D341Med (cell line): ENCODE measurements around the gene CYTH1.
A peak's percentile ranks its signal among the peaks of the same experiment; 100 is the strongest.

ENCODE experiments used
- DNase-seq: peaks from one replicate; pipeline ENCODE4 v3.0.0; 2012; ENCODE audit warnings: low spot score

The CYTH1 gene

GRCh38 chr17:78781893-78782304 lies at the start of gene CYTH1:
TSS of gene CYTH1 (minus strand) at chr17:78782273. CDS start at chr17:78782223, 50 bp downstream.
- DNase-seq, result peak; percentile 58

- DNase-seq, result no peak
Measured at GRCh38 chr17:78829477-78829876, 47.4 kb upstream of the CYTH1 start.

GRCh38 chr17:78828470-78829185 lies 46.6 kb upstream of the CYTH1 start:
- peak; percentile 75 for DNase-seq

GRCh38 chr17:78826836-78827509 lies 44.9 kb upstream of the CYTH1 start:
- DNase-seq, result peak; percentile 30

DNA sequence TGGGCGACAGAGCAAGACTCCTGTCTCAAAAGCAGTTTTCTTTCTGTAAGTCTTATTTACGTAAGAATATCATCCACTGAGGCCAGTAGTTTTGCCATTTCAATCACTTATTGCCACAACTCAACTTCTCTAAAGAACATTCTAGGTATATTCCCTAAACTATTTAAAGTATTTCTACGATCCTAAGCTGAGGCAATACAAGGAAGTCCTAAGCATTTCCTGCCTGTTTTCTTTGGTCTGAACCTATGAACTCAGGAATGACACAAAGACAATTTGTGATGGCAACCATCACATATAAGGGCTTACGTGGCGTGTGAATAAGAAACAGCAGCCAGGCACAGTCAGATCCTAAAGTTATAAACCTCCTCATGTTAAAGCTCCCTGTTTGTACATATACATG lies 44.3 kb upstream of the CYTH1 start:
- DNase-seq, result no peak

DNA sequence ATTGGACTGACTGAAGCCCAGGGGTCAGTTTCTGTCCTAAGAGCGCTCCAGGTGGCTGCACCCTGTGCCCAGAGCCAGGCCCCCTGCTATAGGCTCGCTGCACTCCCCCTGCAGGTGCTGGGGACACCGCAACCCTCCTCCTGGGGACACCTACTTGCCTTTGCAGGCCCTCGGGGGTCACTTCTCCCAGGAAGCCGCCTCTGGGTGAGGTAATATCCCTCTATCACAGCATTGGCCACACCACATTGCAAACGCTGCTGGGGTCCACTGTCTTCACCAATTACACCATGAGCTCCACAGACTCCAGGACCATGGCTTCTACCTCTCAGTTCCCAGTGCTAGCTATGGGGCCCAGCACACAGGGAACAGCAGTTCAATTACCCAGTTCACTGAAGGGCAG lies 43.6 kb upstream of the CYTH1 start:
- peak; percentile 29 for DNase-seq

DNA sequence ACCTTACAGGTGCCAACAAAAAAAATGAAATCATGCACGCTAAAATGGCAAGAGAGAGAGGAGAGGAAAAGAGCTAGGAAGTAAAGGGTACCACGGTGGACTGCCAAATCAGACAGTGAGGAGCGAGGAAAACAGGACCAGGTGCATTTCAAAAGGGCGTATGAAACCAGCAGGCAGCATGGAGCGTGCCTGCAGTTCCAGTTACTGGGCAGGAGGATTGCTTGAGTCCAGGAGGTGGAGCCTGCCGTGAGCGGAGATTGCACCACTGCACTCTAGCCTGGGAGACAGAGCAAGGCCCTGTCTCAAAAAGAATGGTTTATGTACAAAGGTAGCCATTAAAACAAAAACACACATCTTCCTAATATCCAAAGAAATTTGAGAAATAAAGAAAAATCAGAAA lies 42.2 kb upstream of the CYTH1 start:
- DNase-seq, result no peak

- DNase-seq, result peak; percentile 25
Measured at GRCh38 chr17:78823282-78824046, 41.4 kb upstream of the CYTH1 start.

DNA sequence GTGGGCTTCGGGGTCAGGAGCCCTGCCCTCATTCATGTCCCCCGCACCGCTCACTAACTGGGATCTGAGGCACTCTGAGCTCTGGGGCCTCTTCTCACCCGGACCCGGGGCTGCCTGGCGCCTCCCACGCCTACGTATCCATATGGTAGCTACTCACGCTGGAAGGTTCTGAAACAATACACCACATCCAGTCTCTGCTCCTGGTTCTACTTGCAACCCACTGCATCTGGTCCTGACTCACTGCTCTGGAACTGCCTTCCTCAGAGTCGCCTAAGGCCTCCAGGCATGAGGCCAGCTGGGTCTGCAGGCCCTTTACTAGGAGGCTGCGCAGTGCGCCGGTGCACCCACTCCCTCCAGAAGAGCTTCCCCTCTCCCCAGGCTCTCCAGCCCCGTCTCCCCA lies 40.5 kb upstream of the CYTH1 start:
- peak; percentile 42 for DNase-seq

DNA sequence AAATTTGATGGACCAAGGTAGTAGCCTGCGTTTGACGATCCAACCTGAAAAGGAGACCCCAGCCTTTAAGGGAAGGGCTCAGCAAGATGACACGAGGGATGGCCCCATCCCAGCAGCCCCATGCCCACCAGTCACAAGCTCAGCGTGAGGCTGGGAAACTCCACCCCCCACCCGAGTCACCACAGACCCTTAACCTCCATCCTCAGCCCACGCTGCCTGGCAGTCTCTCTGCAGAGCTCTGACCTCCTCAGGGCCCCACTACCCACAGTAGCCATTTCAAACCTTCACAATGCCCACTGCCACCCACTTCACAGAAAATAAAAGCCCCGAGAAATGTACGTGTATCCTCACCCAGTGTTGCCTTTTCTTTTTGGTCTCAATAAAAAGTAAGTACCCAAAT lies 39.9 kb upstream of the CYTH1 start:
- peak; percentile 31 for DNase-seq

GRCh38 chr17:78820841-78821240 lies 38.8 kb upstream of the CYTH1 start:
- DNase-seq, result peak; percentile 35

- peak; percentile 37 for DNase-seq
Measured at GRCh38 chr17:78819806-78820792, 38.0 kb upstream of the CYTH1 start.

DNA sequence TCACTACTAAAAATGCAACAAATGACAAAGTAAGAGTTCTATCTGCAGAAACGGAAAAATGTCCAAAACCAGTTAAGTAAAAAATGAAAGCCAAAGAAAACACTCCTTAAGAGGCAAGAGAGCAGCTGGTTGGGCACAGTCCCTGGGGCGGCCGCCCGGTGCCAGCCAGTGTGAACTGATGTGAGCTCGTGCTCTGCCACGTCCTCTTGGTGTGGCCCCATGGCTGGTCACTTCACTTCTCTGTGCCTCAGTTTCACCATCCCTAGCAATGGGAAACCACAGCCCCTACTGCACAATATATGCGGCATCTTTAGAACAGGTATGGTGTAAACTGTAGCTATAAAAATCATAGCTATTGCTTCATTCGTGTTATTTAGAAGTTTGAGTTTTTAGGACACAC lies 37.3 kb upstream of the CYTH1 start:
- peak; percentile 34 for DNase-seq

GRCh38 chr17:78818932-78819331 lies 36.9 kb upstream of the CYTH1 start:
- DNase-seq, result no peak

- DNase-seq, result no peak
Measured at GRCh38 chr17:78818152-78818846, 36.2 kb upstream of the CYTH1 start.

- DNase-seq, result no peak
Measured at GRCh38 chr17:78817123-78817522, 35.0 kb upstream of the CYTH1 start.

DNA sequence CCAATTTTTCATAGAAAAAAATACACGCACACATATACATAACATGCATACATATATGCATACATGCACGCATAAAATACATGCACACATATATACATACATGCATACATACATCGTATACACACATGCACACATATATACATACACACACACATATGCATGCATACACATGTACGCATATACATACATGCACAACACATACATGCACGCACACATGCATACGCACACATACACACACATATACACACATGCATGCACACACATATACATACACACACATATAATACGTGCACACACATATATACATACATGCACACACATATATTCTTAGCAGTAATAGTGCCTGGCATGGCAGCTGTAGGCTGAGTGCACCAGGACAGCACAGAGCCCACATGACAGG lies 33.6 kb upstream of the CYTH1 start:
- DNase-seq, result no peak

- peak; percentile 31 for DNase-seq
Measured at GRCh38 chr17:78812855-78813254, 30.8 kb upstream of the CYTH1 start.

DNA sequence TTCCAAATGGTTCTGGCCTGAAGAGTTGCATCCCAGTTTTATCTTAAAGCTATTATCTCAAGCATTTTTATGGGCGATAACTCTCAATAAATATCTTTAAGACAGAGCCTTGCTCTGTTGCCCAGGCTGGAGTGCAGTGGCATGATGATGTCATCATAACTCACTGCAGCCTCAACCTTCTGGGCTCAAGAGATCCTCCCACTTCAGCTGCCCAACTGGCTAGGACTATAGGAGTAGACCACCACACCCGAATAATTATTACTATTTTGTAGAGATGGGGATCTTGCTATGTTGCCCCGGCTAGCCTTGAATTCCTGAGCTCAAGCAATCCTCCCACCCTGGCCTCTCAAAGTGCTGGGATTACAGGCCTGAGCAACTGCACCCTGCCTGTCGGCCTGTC lies 26.1 kb upstream of the CYTH1 start:
- DNase-seq, result no peak

- no peak for DNase-seq
Measured at GRCh38 chr17:78806451-78806850, 24.4 kb upstream of the CYTH1 start.

DNA sequence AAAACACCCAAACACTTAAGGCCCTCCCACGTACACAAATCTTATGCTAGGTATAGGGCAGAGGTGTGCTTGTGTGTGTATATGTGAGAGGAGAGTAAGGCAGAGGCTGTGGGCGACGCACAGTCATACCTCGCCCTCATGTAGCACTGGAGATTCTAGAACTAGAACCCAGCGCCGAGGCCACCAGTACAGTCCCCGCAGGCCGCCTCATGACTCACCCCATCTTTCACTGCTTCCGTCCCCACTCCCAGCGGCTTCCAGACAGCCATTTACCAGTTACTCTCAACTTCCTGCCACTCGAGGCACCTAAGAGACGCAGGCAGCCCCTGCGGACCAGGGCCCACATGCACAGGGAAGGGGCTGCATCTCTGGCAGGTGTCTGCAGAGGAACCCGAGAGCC lies 23.2 kb upstream of the CYTH1 start:
- peak; percentile 39 for DNase-seq
